Peyer's patch (tissue), 4 donors: ENCODE results near the gene RDH13.

Experiments used
- CTCF ChIP-seq, 6 experiments: fragments of 450-650 bp in 4 of 6; fragments of 200-600 bp in 2 of 6; sonication (generic) in 1 of 6; IDR thresholded peaks; one replicate each; pipeline ENCODE4 v1.5.1; 2017 to 2019; ENCODE audit warnings: antibody characterized with exemption in 6 of 6, mild to moderate bottlenecking in 3 of 6, moderate library complexity in 1 of 6
- POLR2A ChIP-seq, 2 donors: fragments of 450-650 bp; IDR thresholded peaks; one replicate each; pipeline ENCODE4 v1.5.1; 2017; ENCODE audit warnings: antibody characterized with exemption in 2 of 2, mild to moderate bottlenecking in 2 of 2, moderate library complexity in 2 of 2

DNA sequence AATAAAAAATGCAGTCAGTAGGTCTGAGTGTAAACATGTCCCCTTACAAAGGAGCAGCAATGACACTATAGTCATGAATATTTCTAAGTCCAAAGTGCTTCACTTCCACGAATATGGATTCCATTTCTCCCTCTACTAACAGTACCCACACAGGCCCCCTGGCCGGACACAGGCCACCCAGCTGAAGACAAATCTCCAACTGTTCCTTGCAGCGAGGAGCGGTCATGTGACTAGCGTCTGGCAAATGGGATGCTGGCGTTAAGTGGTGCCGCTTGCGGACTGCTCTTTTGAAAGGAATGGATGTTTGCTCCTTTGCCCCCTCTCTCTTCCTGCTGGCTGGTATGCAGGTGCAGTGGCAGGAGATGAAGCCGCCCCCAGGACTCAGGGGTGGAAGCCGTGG is 38.3 kb upstream of the RDH13 start:
- no peak for TF ChIP-seq CTCF (IDR thresholded peaks at IDR 0.05)
- no peak for TF ChIP-seq POLR2A (IDR thresholded peaks at IDR 0.05)
